ENCODE data around the gene SLC7A1. TPM values are rescaled to one million over a fixed set of nuclear protein-coding genes. Genes with fewer than 3 reads are reported as not detected.

SLC7A1 gene
- total and polyA plus RNA-seq, 2 of the 13 experiments (the other 11 are each of a cell fraction or from before 2014, with no cell fraction given) = 14.5 to 15.3 TPM

GRCh38 chr13:29499506-29500165 lies 95.9 kb downstream of the SLC7A1 start:
- DNase-seq (ENCODE audit: low spot score) = no peak
- ChIA-PET POLR2A (no interaction called here), CTCF (ENCODE audit: low intra/inter-chr PET ratio, low total read pairs) (no interaction called here)
- H3K9me3 ChIP-seq (ENCODE audit: low read length) = no peaks in the 10 kb centered on the region
- no peak overlapping the region for H3K4me2 ChIP-seq (ENCODE audit: low read depth, low read length)
- in situ Hi-C loops (cut with HindIII; ENCODE audit: extremely low pct_ligation_motif_present, low pct_unique_long_range_greater_than_20kb) (loop anchor here (10.0 kb wide), 1 partner anchor 615 kb away; no protein-coding TSS in a partner anchor), intact Hi-C loops (cut with micrococcal nuclease; ENCODE audit: unreplicated experiment) (loop anchor here (10.0 kb wide), 1 partner anchor 95 kb away; the partner anchor contains the start of gene SLC7A1)
- no peaks in the 10 kb centered on the region for H3K36me3 ChIP-seq (replicated peaks in 1 of 2; ENCODE audit: control insufficient read depth in 1 of 2, insufficient read depth in 2 of 2, low read length in 2 of 2)
- WGBS (ENCODE audit: low lambda C conversion rate) = 15% methylated on average over 3 of the region's 7 CpGs
- no peaks in the 10 kb centered on the region for H3K79me2 ChIP-seq (ENCODE audit: insufficient read depth, low read length)
- H3K27ac ChIP-seq (ENCODE audit: extremely low read length, insufficient read depth, low read length) = no peak overlapping the region
- FAIRE-seq = no peak
- peaks cover 10% of the 10 kb centered on the region; the same call in 1 of the 2 replicates for H3K4me1 ChIP-seq (ENCODE audit: insufficient read depth, low read length)
- BruUV-seq (replicated peaks) = no TSS peak
- no peak overlapping the region for H3K9ac ChIP-seq (ENCODE audit: insufficient read depth, low read depth, low read length)
- H2AFZ ChIP-seq (ENCODE audit: low read length) = no peak overlapping the region
- no peaks in the 10 kb centered on the region for H4K20me1 ChIP-seq (ENCODE audit: insufficient read depth, low read length)
- no peak overlapping the region for H3K4me3 ChIP-seq (replicated peaks in 1 of 3; ENCODE audit: insufficient read depth in 1 of 3, low read depth in 2 of 3, low read length in 3 of 3)
- ATAC-seq = no peak
- H3K27me3 ChIP-seq (ENCODE audit: control insufficient read depth in 1 of 2, insufficient read depth in 2 of 2, low read length in 2 of 2) = peaks cover 11 to 56% of the 10 kb centered on the region in 2 experiments; a peak in 4 of 5 replicates
- TF ChIP-seq ZNF839 (CRISPR knock-in tag; IDR thresholded peaks at IDR 0.05; ENCODE audit: borderline replicate concordance) (no peak), ZNF678 (CRISPR knock-in tag; IDR thresholded peaks at IDR 0.05) (no peak), NBN (conservative IDR thresholded peaks at IDR 0.05) (no peak), SP4 (CRISPR knock-in tag; IDR thresholded peaks at IDR 0.05) (no peak), ARNT (IDR thresholded peaks at IDR 0.05) (no peak), HOXA5 (CRISPR knock-in tag; IDR thresholded peaks at IDR 0.05) (no peak), NFE2 (CRISPR knock-in tag; IDR thresholded peaks at IDR 0.05) (no peak), YEATS4 (CRISPR knock-in tag; IDR thresholded peaks at IDR 0.05; ENCODE audit: borderline replicate concordance) (no peak), TARDBP (CRISPR knock-in tag; IDR thresholded peaks at IDR 0.05) (no peak), HOXA3 (CRISPR knock-in tag; IDR thresholded peaks at IDR 0.05) (no peak), FOXA3 (CRISPR knock-in tag; IDR thresholded peaks at IDR 0.05) (no peak), ZBTB4 (CRISPR knock-in tag; IDR thresholded peaks at IDR 0.05; ENCODE audit: borderline replicate concordance) (no peak)
- TF ChIP-seq, protein P1, sequence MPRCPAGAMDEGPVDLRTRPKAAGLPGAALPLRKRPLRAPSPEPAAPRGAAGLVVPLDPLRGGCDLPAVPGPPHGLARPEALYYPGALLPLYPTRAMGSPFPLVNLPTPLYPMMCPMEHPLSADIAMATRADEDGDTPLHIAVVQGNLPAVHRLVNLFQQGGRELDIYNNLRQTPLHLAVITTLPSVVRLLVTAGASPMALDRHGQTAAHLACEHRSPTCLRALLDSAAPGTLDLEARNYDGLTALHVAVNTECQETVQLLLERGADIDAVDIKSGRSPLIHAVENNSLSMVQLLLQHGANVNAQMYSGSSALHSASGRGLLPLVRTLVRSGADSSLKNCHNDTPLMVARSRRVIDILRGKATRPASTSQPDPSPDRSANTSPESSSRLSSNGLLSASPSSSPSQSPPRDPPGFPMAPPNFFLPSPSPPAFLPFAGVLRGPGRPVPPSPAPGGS (CRISPR knock-in tag; IDR thresholded peaks at IDR 0.05) = no peak
- TF ChIP-seq, protein P2, sequence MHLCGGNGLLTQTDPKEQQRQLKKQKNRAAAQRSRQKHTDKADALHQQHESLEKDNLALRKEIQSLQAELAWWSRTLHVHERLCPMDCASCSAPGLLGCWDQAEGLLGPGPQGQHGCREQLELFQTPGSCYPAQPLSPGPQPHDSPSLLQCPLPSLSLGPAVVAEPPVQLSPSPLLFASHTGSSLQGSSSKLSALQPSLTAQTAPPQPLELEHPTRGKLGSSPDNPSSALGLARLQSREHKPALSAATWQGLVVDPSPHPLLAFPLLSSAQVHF (CRISPR knock-in tag; IDR thresholded peaks at IDR 0.05) = no peak
- TF ChIP-seq, protein P3, sequence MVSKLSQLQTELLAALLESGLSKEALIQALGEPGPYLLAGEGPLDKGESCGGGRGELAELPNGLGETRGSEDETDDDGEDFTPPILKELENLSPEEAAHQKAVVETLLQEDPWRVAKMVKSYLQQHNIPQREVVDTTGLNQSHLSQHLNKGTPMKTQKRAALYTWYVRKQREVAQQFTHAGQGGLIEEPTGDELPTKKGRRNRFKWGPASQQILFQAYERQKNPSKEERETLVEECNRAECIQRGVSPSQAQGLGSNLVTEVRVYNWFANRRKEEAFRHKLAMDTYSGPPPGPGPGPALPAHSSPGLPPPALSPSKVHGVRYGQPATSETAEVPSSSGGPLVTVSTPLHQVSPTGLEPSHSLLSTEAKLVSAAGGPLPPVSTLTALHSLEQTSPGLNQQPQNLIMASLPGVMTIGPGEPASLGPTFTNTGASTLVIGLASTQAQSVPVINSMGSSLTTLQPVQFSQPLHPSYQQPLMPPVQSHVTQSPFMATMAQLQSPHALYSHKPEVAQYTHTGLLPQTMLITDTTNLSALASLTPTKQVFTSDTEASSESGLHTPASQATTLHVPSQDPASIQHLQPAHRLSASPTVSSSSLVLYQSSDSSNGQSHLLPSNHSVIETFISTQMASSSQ (IDR thresholded peaks at IDR 0.05; ENCODE audit: low read depth) = no peak
- TF ChIP-seq, protein P3 (CRISPR knock-in tag; IDR thresholded peaks at IDR 0.05; ENCODE audit: borderline replicate concordance) = no peak
